ENCODE data around the gene LRFN2.

GRCh38 chr6:40532349-40533000 is 54.7 kb downstream of the LRFN2 start:
- TF ChIP-seq POLR2A (IDR thresholded peaks at IDR 0.05): no peak
- TF ChIP-seq CTCF (IDR thresholded peaks at IDR 0.05): no peak
